Sigmoid colon (tissue), 4 donors: Measurements from ENCODE around the gene RTN4IP1.
"Not testable (repeated sequence)": the region's sequence is repeated elsewhere in the genome, so short reads cannot be mapped to it uniquely, and the experiment has no call there.

Source experiments
- POLR2A ChIP-seq, 2 donors: fragments of 450-650 bp; IDR thresholded peaks; one replicate each; pipeline ENCODE4 v1.6.1; 2016; ENCODE audit warnings: antibody characterized with exemption in 2 of 2, mild to moderate bottlenecking in 2 of 2, moderate library complexity in 2 of 2
- POLR2AphosphoS5 ChIP-seq, 4 donors: sonication (generic); formaldehyde crosslinking; IDR thresholded peaks; one replicate each; pipeline ENCODE4 v1.6.1; 2017; ENCODE audit warnings: antibody characterized with exemption in 4 of 4
- TF ChIP-seq, protein P1 (sequence below), 4 experiments: fragments of 450-650 bp in 3 of 4; fragments of 200-600 bp in 1 of 4; IDR thresholded peaks; one replicate each; pipeline ENCODE4 v1.5.1; 2016 to 2019; ENCODE audit warnings: antibody characterized with exemption in 4 of 4, mild to moderate bottlenecking in 3 of 4, moderate library complexity in 2 of 4

- not testable (repeated sequence) for TF ChIP-seq POLR2A, POLR2AphosphoS5 (IDR thresholded peaks at IDR 0.05)
- TF ChIP-seq, protein P1, sequence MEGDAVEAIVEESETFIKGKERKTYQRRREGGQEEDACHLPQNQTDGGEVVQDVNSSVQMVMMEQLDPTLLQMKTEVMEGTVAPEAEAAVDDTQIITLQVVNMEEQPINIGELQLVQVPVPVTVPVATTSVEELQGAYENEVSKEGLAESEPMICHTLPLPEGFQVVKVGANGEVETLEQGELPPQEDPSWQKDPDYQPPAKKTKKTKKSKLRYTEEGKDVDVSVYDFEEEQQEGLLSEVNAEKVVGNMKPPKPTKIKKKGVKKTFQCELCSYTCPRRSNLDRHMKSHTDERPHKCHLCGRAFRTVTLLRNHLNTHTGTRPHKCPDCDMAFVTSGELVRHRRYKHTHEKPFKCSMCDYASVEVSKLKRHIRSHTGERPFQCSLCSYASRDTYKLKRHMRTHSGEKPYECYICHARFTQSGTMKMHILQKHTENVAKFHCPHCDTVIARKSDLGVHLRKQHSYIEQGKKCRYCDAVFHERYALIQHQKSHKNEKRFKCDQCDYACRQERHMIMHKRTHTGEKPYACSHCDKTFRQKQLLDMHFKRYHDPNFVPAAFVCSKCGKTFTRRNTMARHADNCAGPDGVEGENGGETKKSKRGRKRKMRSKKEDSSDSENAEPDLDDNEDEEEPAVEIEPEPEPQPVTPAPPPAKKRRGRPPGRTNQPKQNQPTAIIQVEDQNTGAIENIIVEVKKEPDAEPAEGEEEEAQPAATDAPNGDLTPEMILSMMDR (IDR thresholded peaks at IDR 0.05), result not testable (repeated sequence)
Measured at GRCh38 chr6:106548926-106549455, 80.3 kb downstream of the RTN4IP1 start.
